ENCODE results near the gene TRAF6. TPM values are rescaled to one million over a fixed set of nuclear protein-coding genes. Genes with fewer than 3 reads are reported as not detected.

Gene TRAF6
- total and polyA plus RNA-seq, 10 of the 15 experiments (the other 5 are each of a cell fraction or from before 2014, with no cell fraction given), result 1.4 to 10.9 (median 7.0) TPM

DNA sequence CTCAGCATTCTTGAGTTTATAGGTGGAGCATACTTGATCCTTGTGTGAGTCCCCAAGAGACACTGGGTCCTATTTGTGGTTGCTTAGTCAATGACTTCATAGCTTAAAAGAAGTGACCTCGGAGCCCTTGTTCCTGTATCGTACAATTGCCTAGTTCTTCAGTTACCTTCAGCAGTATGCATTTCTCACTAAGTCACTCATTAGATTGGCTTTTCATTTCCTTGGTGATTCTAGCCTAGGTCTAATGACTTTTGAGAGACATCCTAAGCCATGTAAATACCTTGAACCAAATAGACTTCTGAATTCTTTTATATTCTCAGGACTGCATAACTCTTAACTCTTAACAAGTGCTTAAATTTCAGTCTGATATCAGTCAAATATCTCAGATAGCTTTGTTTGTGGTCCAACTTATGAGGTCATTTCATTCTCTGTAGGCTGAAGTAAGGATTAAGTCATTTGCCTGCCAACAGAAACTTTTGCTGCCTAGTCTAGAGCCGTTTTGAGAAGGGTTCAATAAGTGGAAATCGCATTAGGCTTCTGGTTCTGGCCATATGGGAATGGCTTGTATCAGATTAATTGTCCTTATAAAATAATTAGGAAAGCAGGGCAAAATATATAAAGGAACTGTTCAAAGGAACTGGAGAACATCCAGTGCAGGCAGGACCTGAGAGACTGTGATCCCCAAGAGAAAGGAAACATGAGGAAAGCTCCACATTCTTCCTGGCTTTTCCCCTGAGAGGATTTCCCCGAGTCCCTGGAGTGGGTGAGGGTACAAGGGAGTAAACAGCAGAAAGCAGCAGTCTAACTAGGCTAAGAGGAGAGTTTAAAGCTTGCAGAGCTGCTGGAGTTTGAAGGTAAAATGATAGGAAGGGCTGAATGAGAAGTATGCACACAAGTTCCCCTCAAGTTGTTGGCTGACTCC, 39.9 kb downstream of the TRAF6 start:
- RAD21 ChIA-PET (ENCODE audit: unreplicated experiment), result interaction anchor here (1.7 kb wide), 1 partner anchor 23 kb away, joined by 4 read pairs; no protein-coding TSS in a partner anchor
- intact Hi-C loops (cut with micrococcal nuclease; ENCODE audit: unreplicated experiment), result loop anchor here (10.0 kb wide), 1 partner anchor 65 kb away; no protein-coding TSS in a partner anchor
- no peak for TF ChIP-seq BRCA1 (IDR thresholded peaks at IDR 0.05; ENCODE audit: low read depth, low read length)
- TF ChIP-seq RUNX3 (IDR thresholded peaks at IDR 0.05; ENCODE audit: low read length), result 0 out of 2 replicates have a peak, but pooled peaks have one; percentile 13
- H3K79me2 ChIP-seq (ENCODE audit: control insufficient read depth, insufficient read depth, low read length), result no peaks in the 10 kb centered on the region
- H4K20me1 ChIP-seq (ENCODE audit: control insufficient read depth, insufficient read depth), result no peaks in the 10 kb centered on the region
- FAIRE-seq (no peak), ATAC-seq (peak; percentile 69), DNase-seq (ENCODE audit: low read depth, low spot score) (no peak)
- POLR2A ChIA-PET, result no interaction called here
- no peak overlapping the region for H2AFZ ChIP-seq (ENCODE audit: control insufficient read depth, low read depth, low read length)
- WGBS (ENCODE audit: insufficient coverage, insufficient replicate concordance, low lambda C conversion rate, missing lambda C conversion rate), result 34% methylated on average over 5 of the region's 5 CpGs
- SMC1A ChIA-PET (ENCODE audit: uncharacterized antibody, unreplicated experiment), result interaction anchor here (0.8 to 4.1 kb wide), 5 partner anchors 7 to 178 kb away, joined by 3 to 29 read pairs (median 3); no protein-coding TSS in a partner anchor
- CTCF ChIA-PET, result interaction anchor here (1.8 to 4.8 kb wide), 3 partner anchors 8 to 179 kb away, joined by 4 to 30 read pairs (median 8); no protein-coding TSS in a partner anchor
- peaks cover 0 to 4% of the 10 kb centered on the region in 2 experiments; a peak in 1 of 4 replicates for H3K27me3 ChIP-seq (replicated peaks in 1 of 2; ENCODE audit: control insufficient read depth in 2 of 2, insufficient read depth in 2 of 2, low read length in 1 of 2)
- H3K36me3 ChIP-seq (ENCODE audit: control insufficient read depth in 2 of 2, insufficient read depth in 2 of 2, low read length in 1 of 2), result no peaks in the 10 kb centered on the region
- no peaks in the 10 kb centered on the region for H3K9me3 ChIP-seq (replicated peaks; ENCODE audit: control insufficient read depth, insufficient read depth, low read length)
- BruUV-seq (replicated peaks), result no TSS peak
- no peak overlapping the region for H3K4me3 ChIP-seq
- H3K4me1 ChIP-seq (ENCODE audit: control insufficient read depth, insufficient read depth, low read length), result no peaks in the 10 kb centered on the region
- H3K9ac ChIP-seq (ENCODE audit: control insufficient read depth, insufficient read depth, low read length), result no peak overlapping the region
- in situ Hi-C loops (cut with MboI), result loop anchor here (10.0 kb wide), 1 partner anchor 165 kb away; no protein-coding TSS in a partner anchor
- H3K27ac ChIP-seq (ENCODE audit: control insufficient read depth, insufficient read depth), result no peak overlapping the region
- no peak overlapping the region for H3K4me2 ChIP-seq (ENCODE audit: control insufficient read depth, insufficient read depth)

GRCh38 chr11:36469063-36469462, 41.0 kb downstream of the TRAF6 start:
- Histone ChIP-seq H3K9ac (ENCODE audit: control insufficient read depth, insufficient read depth, low read length) (no peak overlapping the region), H3K36me3 (ENCODE audit: control insufficient read depth in 2 of 2, insufficient read depth in 2 of 2, low read length in 1 of 2) (no peaks in the 10 kb centered on the region), H3K27me3 (replicated peaks in 1 of 2; ENCODE audit: control insufficient read depth in 2 of 2, insufficient read depth in 2 of 2, low read length in 1 of 2) (peaks cover 0 to 4% of the 10 kb centered on the region in 2 experiments; a peak in 1 of 4 replicates), H3K4me3 (no peak overlapping the region), H3K9me3 (replicated peaks; ENCODE audit: control insufficient read depth, insufficient read depth, low read length) (no peaks in the 10 kb centered on the region), H3K27ac (ENCODE audit: control insufficient read depth, insufficient read depth) (no peak overlapping the region), H3K79me2 (ENCODE audit: control insufficient read depth, insufficient read depth, low read length) (no peaks in the 10 kb centered on the region), H3K4me1 (ENCODE audit: control insufficient read depth, insufficient read depth, low read length) (no peaks in the 10 kb centered on the region), H3K4me2 (ENCODE audit: control insufficient read depth, insufficient read depth) (no peak overlapping the region), H2AFZ (ENCODE audit: control insufficient read depth, low read depth, low read length) (no peak overlapping the region), H4K20me1 (ENCODE audit: control insufficient read depth, insufficient read depth) (no peaks in the 10 kb centered on the region)
- FAIRE-seq (no peak), ATAC-seq (no peak), DNase-seq (ENCODE audit: low read depth, low spot score) (no peak)
- 6% methylated on average over 2 of the region's 2 CpGs for WGBS (ENCODE audit: insufficient coverage, insufficient replicate concordance, low lambda C conversion rate, missing lambda C conversion rate)
- in situ Hi-C loops (cut with MboI) (no loop called here), intact Hi-C loops (cut with micrococcal nuclease; ENCODE audit: unreplicated experiment) (no loop called here)
- SMC1A ChIA-PET (ENCODE audit: uncharacterized antibody, unreplicated experiment), result interaction anchor here (0.8 to 4.1 kb wide), 3 partner anchors 8 to 106 kb away, joined by 3 to 29 read pairs (median 3); no protein-coding TSS in a partner anchor
- CTCF ChIA-PET, result interaction anchor here (0.7 to 4.8 kb wide), 3 partner anchors 10 to 177 kb away, joined by 3 to 30 read pairs (median 3); no protein-coding TSS in a partner anchor
- RAD21 ChIA-PET (ENCODE audit: unreplicated experiment), result interaction anchor here (1.2 kb wide), 2 partner anchors 9 to 10 kb away, joined by 3 to 5 read pairs; no protein-coding TSS in a partner anchor
- POLR2A ChIA-PET, result no interaction called here
- TF ChIP-seq, protein P1, sequence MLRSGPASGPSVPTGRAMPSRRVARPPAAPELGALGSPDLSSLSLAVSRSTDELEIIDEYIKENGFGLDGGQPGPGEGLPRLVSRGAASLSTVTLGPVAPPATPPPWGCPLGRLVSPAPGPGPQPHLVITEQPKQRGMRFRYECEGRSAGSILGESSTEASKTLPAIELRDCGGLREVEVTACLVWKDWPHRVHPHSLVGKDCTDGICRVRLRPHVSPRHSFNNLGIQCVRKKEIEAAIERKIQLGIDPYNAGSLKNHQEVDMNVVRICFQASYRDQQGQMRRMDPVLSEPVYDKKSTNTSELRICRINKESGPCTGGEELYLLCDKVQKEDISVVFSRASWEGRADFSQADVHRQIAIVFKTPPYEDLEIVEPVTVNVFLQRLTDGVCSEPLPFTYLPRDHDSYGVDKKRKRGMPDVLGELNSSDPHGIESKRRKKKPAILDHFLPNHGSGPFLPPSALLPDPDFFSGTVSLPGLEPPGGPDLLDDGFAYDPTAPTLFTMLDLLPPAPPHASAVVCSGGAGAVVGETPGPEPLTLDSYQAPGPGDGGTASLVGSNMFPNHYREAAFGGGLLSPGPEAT (IDR thresholded peaks at IDR 0.05; ENCODE audit: low read depth), result no peak
- TF ChIP-seq CTCF (IDR thresholded peaks at IDR 0.05 in 2 of 3, conservative IDR thresholded peaks at IDR 0.05 in 1 of 3; ENCODE audit: control insufficient read depth in 2 of 3, extremely low read depth in 1 of 3, insufficient read depth in 1 of 3, low read depth in 3 of 3, low read length in 3 of 3), result peak in 2 of 3 experiments; percentile 14 to 37; a peak in 2 of 6 replicates
- no TSS peak for BruUV-seq (replicated peaks)
